ENCODE results near the gene FAM180A. TPM values are rescaled to one million over a fixed set of nuclear protein-coding genes. Genes with fewer than 3 reads are reported as not detected.

The FAM180A gene
- polyA plus RNA-seq, 1 donor from 2014 or later = not detected

DNA sequence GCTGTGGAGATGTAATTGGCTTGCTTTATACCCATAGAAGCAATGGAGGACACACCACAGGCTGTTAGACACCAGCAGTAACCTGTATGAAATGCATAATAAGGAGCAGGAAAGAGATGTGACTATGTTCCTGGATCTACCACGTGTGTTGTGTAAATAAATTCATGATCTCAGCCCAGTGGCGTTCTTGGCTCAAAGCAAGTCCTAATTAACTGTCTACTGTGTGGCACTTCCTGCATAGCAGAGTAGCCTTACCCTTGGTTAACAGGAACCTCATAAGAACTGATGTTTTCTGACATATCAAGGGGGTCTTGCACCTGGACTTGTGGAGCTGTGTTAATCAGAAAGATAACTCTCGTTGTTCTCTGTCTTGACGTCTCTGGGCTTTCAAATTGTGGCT, 25.7 kb upstream of the FAM180A start:
- no peaks in the 10 kb centered on the region for H4K20me1 ChIP-seq (ENCODE audit: insufficient read depth)
- H3K4me2 ChIP-seq (ENCODE audit: low read length) = no peak overlapping the region
- no peaks in the 10 kb centered on the region for H3F3A ChIP-seq (ENCODE audit: insufficient read depth, low read length, poor library complexity, severe bottlenecking)
- no peaks in the 10 kb centered on the region for H3K36me3 ChIP-seq (ENCODE audit: insufficient read depth, low read length)
- no peaks in the 10 kb centered on the region for H3K79me2 ChIP-seq (replicated peaks; ENCODE audit: insufficient read depth, low read length)
- no peaks in the 10 kb centered on the region for H3K27me3 ChIP-seq (ENCODE audit: insufficient read depth, low read depth, low read length)
- H3K9ac ChIP-seq (ENCODE audit: low read length) = no peak overlapping the region
- TF ChIP-seq MXI1 (conservative IDR thresholded peaks at IDR 0.05; ENCODE audit: poor library complexity, severe bottlenecking) = no peak
- TF ChIP-seq SMC3 (conservative IDR thresholded peaks at IDR 0.05; ENCODE audit: poor library complexity) = no peak
- TF ChIP-seq, protein P1, sequence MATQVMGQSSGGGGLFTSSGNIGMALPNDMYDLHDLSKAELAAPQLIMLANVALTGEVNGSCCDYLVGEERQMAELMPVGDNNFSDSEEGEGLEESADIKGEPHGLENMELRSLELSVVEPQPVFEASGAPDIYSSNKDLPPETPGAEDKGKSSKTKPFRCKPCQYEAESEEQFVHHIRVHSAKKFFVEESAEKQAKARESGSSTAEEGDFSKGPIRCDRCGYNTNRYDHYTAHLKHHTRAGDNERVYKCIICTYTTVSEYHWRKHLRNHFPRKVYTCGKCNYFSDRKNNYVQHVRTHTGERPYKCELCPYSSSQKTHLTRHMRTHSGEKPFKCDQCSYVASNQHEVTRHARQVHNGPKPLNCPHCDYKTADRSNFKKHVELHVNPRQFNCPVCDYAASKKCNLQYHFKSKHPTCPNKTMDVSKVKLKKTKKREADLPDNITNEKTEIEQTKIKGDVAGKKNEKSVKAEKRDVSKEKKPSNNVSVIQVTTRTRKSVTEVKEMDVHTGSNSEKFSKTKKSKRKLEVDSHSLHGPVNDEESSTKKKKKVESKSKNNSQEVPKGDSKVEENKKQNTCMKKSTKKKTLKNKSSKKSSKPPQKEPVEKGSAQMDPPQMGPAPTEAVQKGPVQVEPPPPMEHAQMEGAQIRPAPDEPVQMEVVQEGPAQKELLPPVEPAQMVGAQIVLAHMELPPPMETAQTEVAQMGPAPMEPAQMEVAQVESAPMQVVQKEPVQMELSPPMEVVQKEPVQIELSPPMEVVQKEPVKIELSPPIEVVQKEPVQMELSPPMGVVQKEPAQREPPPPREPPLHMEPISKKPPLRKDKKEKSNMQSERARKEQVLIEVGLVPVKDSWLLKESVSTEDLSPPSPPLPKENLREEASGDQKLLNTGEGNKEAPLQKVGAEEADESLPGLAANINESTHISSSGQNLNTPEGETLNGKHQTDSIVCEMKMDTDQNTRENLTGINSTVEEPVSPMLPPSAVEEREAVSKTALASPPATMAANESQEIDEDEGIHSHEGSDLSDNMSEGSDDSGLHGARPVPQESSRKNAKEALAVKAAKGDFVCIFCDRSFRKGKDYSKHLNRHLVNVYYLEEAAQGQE (IDR thresholded peaks at IDR 0.05; ENCODE audit: borderline replicate concordance) = no peak
- TF ChIP-seq TAF1 (IDR thresholded peaks at IDR 0.05; ENCODE audit: low read depth) = no peak
- TF ChIP-seq EZH2 (IDR thresholded peaks at IDR 0.05; ENCODE audit: borderline replicate concordance, insufficient read depth, low read length, poor library complexity, severe bottlenecking) = no peak
- TF ChIP-seq RAD21 (conservative IDR thresholded peaks at IDR 0.05) = no peak
- no peak for TF ChIP-seq EP300 (conservative IDR thresholded peaks at IDR 0.05; ENCODE audit: poor library complexity, severe bottlenecking)
- no peak for TF ChIP-seq POLR2AphosphoS5 (IDR thresholded peaks at IDR 0.05)
- TF ChIP-seq, protein P2, sequence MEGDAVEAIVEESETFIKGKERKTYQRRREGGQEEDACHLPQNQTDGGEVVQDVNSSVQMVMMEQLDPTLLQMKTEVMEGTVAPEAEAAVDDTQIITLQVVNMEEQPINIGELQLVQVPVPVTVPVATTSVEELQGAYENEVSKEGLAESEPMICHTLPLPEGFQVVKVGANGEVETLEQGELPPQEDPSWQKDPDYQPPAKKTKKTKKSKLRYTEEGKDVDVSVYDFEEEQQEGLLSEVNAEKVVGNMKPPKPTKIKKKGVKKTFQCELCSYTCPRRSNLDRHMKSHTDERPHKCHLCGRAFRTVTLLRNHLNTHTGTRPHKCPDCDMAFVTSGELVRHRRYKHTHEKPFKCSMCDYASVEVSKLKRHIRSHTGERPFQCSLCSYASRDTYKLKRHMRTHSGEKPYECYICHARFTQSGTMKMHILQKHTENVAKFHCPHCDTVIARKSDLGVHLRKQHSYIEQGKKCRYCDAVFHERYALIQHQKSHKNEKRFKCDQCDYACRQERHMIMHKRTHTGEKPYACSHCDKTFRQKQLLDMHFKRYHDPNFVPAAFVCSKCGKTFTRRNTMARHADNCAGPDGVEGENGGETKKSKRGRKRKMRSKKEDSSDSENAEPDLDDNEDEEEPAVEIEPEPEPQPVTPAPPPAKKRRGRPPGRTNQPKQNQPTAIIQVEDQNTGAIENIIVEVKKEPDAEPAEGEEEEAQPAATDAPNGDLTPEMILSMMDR (IDR thresholded peaks at IDR 0.05; ENCODE audit: poor library complexity, severe bottlenecking) = no peak
- no peaks in the 10 kb centered on the region for H3K9me3 ChIP-seq (ENCODE audit: low read length)
- H3K4me3 ChIP-seq (ENCODE audit: low read length) = no peak overlapping the region
- H3K27ac ChIP-seq (ENCODE audit: low read length) = no peak overlapping the region
- H3K9me2 ChIP-seq (ENCODE audit: insufficient read depth, low read length) = no peaks in the 10 kb centered on the region
- no peak overlapping the region for H2AFZ ChIP-seq (ENCODE audit: low read depth, low read length)

DNA sequence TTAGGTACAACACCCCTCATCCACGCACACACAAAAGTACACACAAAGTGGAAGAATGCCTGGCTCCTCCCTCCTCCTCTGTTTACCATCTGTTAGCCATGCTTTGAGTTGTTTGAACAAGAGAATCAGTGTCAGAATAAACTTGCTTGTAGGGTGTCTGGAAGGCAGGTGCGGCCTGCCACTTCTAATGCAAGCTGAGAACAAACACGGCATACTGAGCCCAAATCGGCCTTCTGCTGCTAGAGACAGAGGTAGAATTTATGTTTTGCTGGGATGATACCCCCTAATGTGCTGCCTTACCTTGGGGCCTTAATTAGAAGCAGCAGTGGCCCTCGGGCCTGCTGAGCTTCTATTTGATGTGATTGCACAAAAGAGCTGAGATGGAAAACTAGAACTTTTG, 24.9 kb upstream of the FAM180A start:
- no peak overlapping the region for H2AFZ ChIP-seq (ENCODE audit: low read depth, low read length)
- TF ChIP-seq RAD21 (conservative IDR thresholded peaks at IDR 0.05) (no peak), POLR2AphosphoS5 (IDR thresholded peaks at IDR 0.05) (no peak), TAF1 (IDR thresholded peaks at IDR 0.05; ENCODE audit: low read depth) (no peak), MXI1 (conservative IDR thresholded peaks at IDR 0.05; ENCODE audit: poor library complexity, severe bottlenecking) (no peak), EZH2 (IDR thresholded peaks at IDR 0.05; ENCODE audit: borderline replicate concordance, insufficient read depth, low read length, poor library complexity, severe bottlenecking) (no peak), SMC3 (conservative IDR thresholded peaks at IDR 0.05; ENCODE audit: poor library complexity) (no peak), EP300 (conservative IDR thresholded peaks at IDR 0.05; ENCODE audit: poor library complexity, severe bottlenecking) (no peak)
- TF ChIP-seq, protein P2 (IDR thresholded peaks at IDR 0.05; ENCODE audit: poor library complexity, severe bottlenecking) = no peak
- TF ChIP-seq, protein P1 (IDR thresholded peaks at IDR 0.05; ENCODE audit: borderline replicate concordance) = no peak
- H3K79me2 ChIP-seq (replicated peaks; ENCODE audit: insufficient read depth, low read length) = no peaks in the 10 kb centered on the region
- H3K9me3 ChIP-seq (ENCODE audit: low read length) = no peaks in the 10 kb centered on the region
- H3K36me3 ChIP-seq (ENCODE audit: insufficient read depth, low read length) = no peaks in the 10 kb centered on the region
- no peak overlapping the region for H3K9ac ChIP-seq (ENCODE audit: low read length)
- no peak overlapping the region for H3K27ac ChIP-seq (ENCODE audit: low read length)
- no peak overlapping the region for H3K4me2 ChIP-seq (ENCODE audit: low read length)
- no peaks in the 10 kb centered on the region for H4K20me1 ChIP-seq (ENCODE audit: insufficient read depth)
- H3K27me3 ChIP-seq (ENCODE audit: insufficient read depth, low read depth, low read length) = no peaks in the 10 kb centered on the region
- no peak overlapping the region for H3K4me3 ChIP-seq (ENCODE audit: low read length)
- no peaks in the 10 kb centered on the region for H3K9me2 ChIP-seq (ENCODE audit: insufficient read depth, low read length)
- H3F3A ChIP-seq (ENCODE audit: insufficient read depth, low read length, poor library complexity, severe bottlenecking) = peaks cover 6% of the 10 kb centered on the region
